Endothelial cell (in vitro differentiated cells): ENCODE measurements around the gene SCTR. TPM values are rescaled to one million over a fixed set of nuclear protein-coding genes. Genes with fewer than 3 reads are reported as not detected.
A peak's percentile ranks its signal among the peaks of the same experiment; 100 is the strongest.

Source experiments
- DNase-seq: peaks from one replicate; pipeline ENCODE4 v3.0.0; 2021; ENCODE audit warnings: low spot score
- H3K27ac Mint-ChIP-seq: one replicate; pipeline ENCODE4 v1.8.0; 2021; ENCODE audit warnings: mixed read lengths, inconsistent platforms; ENCODE audit not compliant: unreplicated experiment
- H3K27me3 Mint-ChIP-seq: one replicate; pipeline ENCODE4 v1.8.0; 2021; ENCODE audit warnings: mild to moderate bottlenecking, moderate library complexity, mixed read lengths, inconsistent platforms; ENCODE audit not compliant: unreplicated experiment
- H3K36me3 Mint-ChIP-seq: one replicate; pipeline ENCODE4 v1.8.0; 2021; ENCODE audit warnings: mild to moderate bottlenecking, low read depth, mixed read lengths, inconsistent platforms; ENCODE audit not compliant: unreplicated experiment
- H3K4me1 Mint-ChIP-seq: one replicate; pipeline ENCODE4 v1.8.0; 2021; ENCODE audit warnings: mild to moderate bottlenecking, mixed read lengths, inconsistent platforms; ENCODE audit not compliant: unreplicated experiment
- H3K4me3 Mint-ChIP-seq: one replicate; pipeline ENCODE4 v1.8.0; 2021; ENCODE audit warnings: mild to moderate bottlenecking, mixed read lengths, inconsistent platforms; ENCODE audit not compliant: unreplicated experiment
- H3K9me3 Mint-ChIP-seq: one replicate; pipeline ENCODE4 v1.8.0; 2021; ENCODE audit warnings: mixed read lengths, inconsistent platforms; ENCODE audit not compliant: unreplicated experiment
- CTCF ChIP-seq: fragments of 200-600 bp; sonication (generic); IDR thresholded peaks from one replicate; pipeline ENCODE4 v1.5.0; 2021; ENCODE audit warnings: antibody characterized with exemption; ENCODE audit not compliant: unreplicated experiment
- total RNA-seq: library from RNA; stranded (reverse); fragmentation: NEBNext Ultra II Directional; extraction: Animal tissue kit (Norgen Biotek cat#: 25700); gene quantifications from one replicate; pipeline ENCODE4 v1.2.1, GENCODE V29; 2021; ENCODE audit not compliant: unreplicated experiment

The SCTR gene
- total RNA-seq, 1 donor from 2014 or later, result not detected

GRCh38 chr2:119545754-119546446, 21.6 kb upstream of the SCTR start:
- Mint-ChIP-seq H3K4me3 (no peak overlapping the region), H3K9me3 (no peaks in the 10 kb centered on the region), H3K27me3 (peaks cover 2% of the 10 kb centered on the region), H3K27ac (no peak overlapping the region), H3K36me3 (no peaks in the 10 kb centered on the region), H3K4me1 (peaks cover 9% of the 10 kb centered on the region)
- TF ChIP-seq CTCF, result no peak
- no peak for DNase-seq

GRCh38 chr2:119544939-119545475, 20.7 kb upstream of the SCTR start:
- Mint-ChIP-seq H3K36me3 (no peaks in the 10 kb centered on the region), H3K27ac (peak overlapping the region; percentile 74), H3K4me3 (peak overlapping the region; percentile 84), H3K9me3 (no peaks in the 10 kb centered on the region), H3K4me1 (peaks cover 9% of the 10 kb centered on the region), H3K27me3 (peaks cover 2% of the 10 kb centered on the region)
- no peak for DNase-seq
- no peak for TF ChIP-seq CTCF

GRCh38 chr2:119544075-119544938, 20.0 kb upstream of the SCTR start, which contains the start of gene CFAP221:
TSS of gene CFAP221 (plus strand) at chr2:119544449. CDS start at chr2:119546132, 1,683 bp downstream.
- peaks cover 2% of the 10 kb centered on the region for H3K27me3 Mint-ChIP-seq
- DNase-seq, result peak; percentile 80
- no peaks in the 10 kb centered on the region for H3K9me3 Mint-ChIP-seq
- H3K4me3 Mint-ChIP-seq, result peak within 1 kb of the TSS; percentile 89
- peak within 1 kb of the TSS; percentile 74 for H3K27ac Mint-ChIP-seq
- TF ChIP-seq CTCF, result no peak
- peaks cover 9% of the 10 kb centered on the region for H3K4me1 Mint-ChIP-seq
- no peaks in the 10 kb centered on the region for H3K36me3 Mint-ChIP-seq

GRCh38 chr2:119541476-119541875, 17.2 kb upstream of the SCTR start:
- H3K27ac Mint-ChIP-seq, result no peak overlapping the region
- H3K4me3 Mint-ChIP-seq, result no peak overlapping the region
- TF ChIP-seq CTCF, result no peak
- H3K27me3 Mint-ChIP-seq, result peaks cover 2% of the 10 kb centered on the region
- H3K36me3 Mint-ChIP-seq, result no peaks in the 10 kb centered on the region
- no peaks in the 10 kb centered on the region for H3K9me3 Mint-ChIP-seq
- H3K4me1 Mint-ChIP-seq, result peaks cover 6% of the 10 kb centered on the region
- DNase-seq, result no peak
